GM12891 (cell line): ENCODE data around the gene KDM3B.

Source experiments
- POLR2A ChIP-seq: IDR thresholded peaks from 2 replicates; pipeline ENCODE4 v1.6.1; 2011; ENCODE audit warnings: low read depth, low read length, control low read depth
- POLR2AphosphoS5 ChIP-seq: IDR thresholded peaks from 2 replicates; pipeline ENCODE4 v1.6.1; 2011; ENCODE audit warnings: low read depth, low read length, control low read depth

DNA sequence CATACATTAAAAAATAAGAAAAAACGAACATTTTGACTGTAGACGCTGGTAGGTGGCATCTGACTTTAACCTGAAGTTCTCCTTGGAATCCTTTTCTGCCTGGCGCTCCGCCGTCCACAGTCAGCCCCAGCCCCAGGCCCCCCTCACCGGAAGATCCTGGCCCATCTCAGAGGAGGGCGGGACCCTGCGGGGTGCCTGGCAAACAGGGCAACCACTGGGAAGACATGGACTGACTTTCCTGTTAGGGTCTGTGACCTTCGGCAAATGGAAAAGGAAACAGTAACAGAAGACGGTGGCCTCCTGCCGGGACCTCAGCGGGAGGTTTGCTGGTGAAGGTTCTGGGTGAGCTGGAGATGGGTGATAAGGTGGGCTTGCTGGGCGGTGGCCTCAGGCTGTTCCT lies 101.1 kb downstream of the KDM3B start:
- TF ChIP-seq POLR2A (no peak), POLR2AphosphoS5 (no peak)
